NCI-H1105 treated with DMSO at 0.1 percent for 48 hours (cell line): ENCODE measurements around the gene DPP6.

Source experiments
- DNase-seq: peaks from one replicate; lab custom pipeline; 2025; lab: John Stamatoyannopoulos, UW

DPP6 gene

GRCh38 chr7:154232700-154233099, 180.5 kb downstream of the DPP6 start:
- DNase-seq, result no peak

GRCh38 chr7:154241988-154242387, 189.8 kb downstream of the DPP6 start:
- no peak for DNase-seq

- DNase-seq, result no peak
Measured at GRCh38 chr7:154242709-154243108, 190.5 kb downstream of the DPP6 start.

GRCh38 chr7:154252046-154252445, 199.8 kb downstream of the DPP6 start:
- DNase-seq, result no peak

GRCh38 chr7:154253810-154254209, 201.6 kb downstream of the DPP6 start:
- DNase-seq, result no peak

GRCh38 chr7:154255324-154255723, 203.1 kb downstream of the DPP6 start:
- peak; percentile 96 for DNase-seq

- DNase-seq, result peak; percentile 26
Measured at GRCh38 chr7:154256150-154256549, 204.0 kb downstream of the DPP6 start.

GRCh38 chr7:154259396-154259795, 207.2 kb downstream of the DPP6 start:
- no peak for DNase-seq

- DNase-seq, result no peak
Measured at GRCh38 chr7:154287356-154287755, 235.2 kb downstream of the DPP6 start.

GRCh38 chr7:154289119-154289518, 236.9 kb downstream of the DPP6 start:
- no peak for DNase-seq

GRCh38 chr7:154296443-154296842, 244.2 kb downstream of the DPP6 start:
- no peak for DNase-seq

GRCh38 chr7:154299736-154300135, 247.5 kb downstream of the DPP6 start:
- no peak for DNase-seq

- no peak for DNase-seq
Measured at GRCh38 chr7:154302380-154302779, 250.2 kb downstream of the DPP6 start.

GRCh38 chr7:154304231-154304630, 252.0 kb downstream of the DPP6 start:
- no peak for DNase-seq

GRCh38 chr7:154304740-154305700, 252.8 kb downstream of the DPP6 start:
- no peak for DNase-seq

- DNase-seq, result no peak
Measured at GRCh38 chr7:154306036-154306435, 253.8 kb downstream of the DPP6 start.

GRCh38 chr7:154308928-154309327, 256.7 kb downstream of the DPP6 start:
- no peak for DNase-seq

GRCh38 chr7:154310114-154310513, 257.9 kb downstream of the DPP6 start:
- DNase-seq, result no peak

- no peak for DNase-seq
Measured at GRCh38 chr7:154324196-154324595, 272.0 kb downstream of the DPP6 start.

GRCh38 chr7:154326421-154326820, 274.2 kb downstream of the DPP6 start:
- no peak for DNase-seq

- no peak for DNase-seq
Measured at GRCh38 chr7:154330318-154330717, 278.1 kb downstream of the DPP6 start.

- no peak for DNase-seq
Measured at GRCh38 chr7:154332811-154333580, 280.8 kb downstream of the DPP6 start.

- DNase-seq, result no peak
Measured at GRCh38 chr7:154336295-154336694, 284.1 kb downstream of the DPP6 start.
